HG03558 (cell line): ENCODE results near the gene BCL2L1.

Experiments used
- ATAC-seq: cut with Tn5 transposase; IDR thresholded peaks from one replicate; pipeline ENCODE4 v1.9.1; 2021; ENCODE audit warnings: moderate number of reproducible peaks; ENCODE audit not compliant: unreplicated experiment; ENCODE audit errors: extremely low read depth

The BCL2L1 gene

GRCh38 chr20:31695849-31696804 is 26.5 kb downstream of the BCL2L1 start:
- no peak for ATAC-seq

DNA sequence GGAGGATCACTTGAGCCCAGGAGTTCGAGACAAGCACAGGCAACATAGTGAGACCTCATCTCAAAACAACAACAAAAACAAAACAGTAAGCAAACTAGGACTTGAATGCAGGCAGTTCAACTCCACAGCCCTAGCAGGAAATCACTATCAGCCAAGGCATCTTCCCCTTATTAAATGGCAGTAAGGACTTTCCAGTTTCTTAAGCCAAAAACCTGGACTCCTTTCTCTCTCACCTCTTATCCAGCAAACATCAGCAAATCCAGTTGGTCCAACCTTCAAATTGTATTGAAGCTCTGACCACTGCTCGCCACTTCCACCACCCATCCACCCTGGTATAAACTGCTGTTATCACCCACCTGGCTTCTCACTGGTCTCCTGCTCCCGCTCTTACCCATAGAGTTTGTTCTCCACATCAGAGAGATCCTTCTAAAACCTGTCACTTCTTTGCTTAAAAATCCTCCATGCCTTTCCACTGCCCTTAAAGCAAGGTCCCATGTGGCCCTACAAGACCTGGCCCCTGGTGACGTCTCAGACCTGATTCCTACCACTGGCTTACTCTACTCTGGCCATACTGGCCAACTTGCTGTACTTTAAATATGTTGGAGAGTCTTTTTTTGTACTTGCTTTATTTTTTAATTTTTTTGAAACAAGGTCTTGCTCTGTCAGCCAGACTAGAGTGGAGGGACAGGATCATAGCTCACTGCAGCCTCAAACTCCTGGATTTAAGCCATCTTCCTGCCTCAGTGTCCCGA is 27.6 kb downstream of the BCL2L1 start:
- no peak for ATAC-seq

- no peak for ATAC-seq
These were observed 28.5 kb downstream of the BCL2L1 start for GRCh38 chr20:31693987-31694661.

DNA sequence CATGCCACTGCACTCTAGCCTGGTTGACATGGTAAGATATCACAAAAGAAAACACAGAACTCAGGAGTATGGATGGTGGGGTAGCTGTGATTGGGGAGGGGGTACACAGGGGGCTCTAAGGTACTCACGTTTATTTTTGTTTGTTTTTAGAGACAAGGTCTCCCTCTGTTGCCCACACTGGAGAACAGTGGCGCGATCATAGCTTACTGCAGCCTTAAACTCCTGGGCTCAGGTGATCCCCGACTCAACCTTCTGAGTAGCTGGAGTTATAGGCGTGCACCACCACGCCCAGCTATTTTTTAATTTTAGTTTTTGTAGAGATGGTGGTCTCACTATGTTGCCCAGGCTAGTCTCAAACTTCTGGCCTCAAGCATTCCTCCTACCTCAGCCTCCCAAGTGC is 29.3 kb downstream of the BCL2L1 start:
- no peak for ATAC-seq

DNA sequence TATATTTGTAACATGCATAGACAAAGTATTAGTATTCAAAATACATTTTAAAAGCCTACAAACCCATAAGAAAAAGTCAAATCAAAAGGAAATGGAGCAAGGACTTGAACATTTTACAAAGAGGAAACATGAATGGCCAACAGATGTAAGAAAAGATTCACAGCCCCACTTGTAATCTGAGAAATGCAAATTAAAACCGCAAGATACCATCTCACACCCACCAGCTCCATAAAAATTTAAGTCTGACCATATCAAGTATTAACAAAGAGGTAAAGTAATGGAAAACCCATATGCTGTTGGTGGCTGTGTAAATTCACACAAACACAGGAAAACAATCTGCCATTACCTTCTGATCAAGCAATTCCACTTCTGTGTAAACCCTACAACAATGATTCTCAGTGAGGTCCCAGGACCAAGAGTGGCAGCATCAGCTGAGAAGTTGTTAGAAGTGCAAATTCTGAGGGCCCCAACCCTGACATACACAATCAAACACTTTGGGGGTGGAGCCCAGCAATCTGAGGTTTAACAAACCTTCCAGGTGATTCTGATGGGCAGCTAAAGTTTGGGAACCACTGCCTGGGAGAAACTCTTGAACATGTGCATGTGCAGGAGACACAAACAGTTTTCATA is 30.9 kb downstream of the BCL2L1 start:
- peak; percentile 49 for ATAC-seq

DNA sequence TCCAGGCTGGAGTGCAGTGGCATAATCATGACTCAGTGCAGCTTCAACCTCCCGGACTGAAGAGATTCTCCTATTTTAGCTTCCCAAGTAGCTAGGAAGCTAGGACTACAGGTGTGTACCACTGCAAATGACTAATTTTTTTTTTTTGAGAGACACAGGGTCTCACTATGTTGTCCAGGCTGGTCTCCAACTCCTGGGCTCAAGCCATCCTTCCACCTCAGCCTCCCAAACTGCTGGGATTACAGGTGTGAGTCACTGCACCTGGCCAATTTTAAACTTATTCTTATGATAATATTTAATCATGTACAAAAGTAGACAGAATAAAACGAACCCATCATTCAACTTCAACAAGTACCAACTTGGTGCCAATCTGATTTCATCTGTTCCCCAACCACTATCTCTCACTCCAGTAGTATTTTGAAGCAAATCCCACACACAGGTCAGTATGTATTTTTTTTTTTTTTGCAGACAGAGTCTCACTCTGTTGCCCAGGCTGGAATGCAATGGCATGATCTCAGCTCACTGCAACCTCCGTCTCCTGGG is 32.5 kb downstream of the BCL2L1 start:
- ATAC-seq, result no peak

DNA sequence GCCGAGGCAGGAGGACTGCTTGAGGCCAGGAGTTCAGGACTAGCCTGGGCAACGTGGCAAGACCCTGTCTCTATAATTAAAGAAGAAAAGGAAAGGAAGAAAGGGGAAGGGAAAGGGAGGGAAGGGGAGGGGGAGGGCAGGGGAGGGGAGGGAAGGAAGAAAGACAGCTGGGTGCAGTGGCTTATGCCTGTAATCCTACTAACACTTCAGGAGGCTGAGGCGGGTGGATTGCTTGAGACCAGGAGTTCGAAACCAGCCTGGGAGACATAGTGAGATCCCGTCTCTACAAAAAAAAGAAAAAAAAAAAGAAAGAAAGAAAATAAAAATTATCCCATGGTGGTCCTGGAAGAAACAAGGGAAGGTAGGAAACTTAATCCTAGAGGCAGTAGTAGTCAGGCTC is 33.5 kb downstream of the BCL2L1 start:
- no peak for ATAC-seq

GRCh38 chr20:31687777-31688176 is 34.9 kb downstream of the BCL2L1 start:
- ATAC-seq, result no peak

DNA sequence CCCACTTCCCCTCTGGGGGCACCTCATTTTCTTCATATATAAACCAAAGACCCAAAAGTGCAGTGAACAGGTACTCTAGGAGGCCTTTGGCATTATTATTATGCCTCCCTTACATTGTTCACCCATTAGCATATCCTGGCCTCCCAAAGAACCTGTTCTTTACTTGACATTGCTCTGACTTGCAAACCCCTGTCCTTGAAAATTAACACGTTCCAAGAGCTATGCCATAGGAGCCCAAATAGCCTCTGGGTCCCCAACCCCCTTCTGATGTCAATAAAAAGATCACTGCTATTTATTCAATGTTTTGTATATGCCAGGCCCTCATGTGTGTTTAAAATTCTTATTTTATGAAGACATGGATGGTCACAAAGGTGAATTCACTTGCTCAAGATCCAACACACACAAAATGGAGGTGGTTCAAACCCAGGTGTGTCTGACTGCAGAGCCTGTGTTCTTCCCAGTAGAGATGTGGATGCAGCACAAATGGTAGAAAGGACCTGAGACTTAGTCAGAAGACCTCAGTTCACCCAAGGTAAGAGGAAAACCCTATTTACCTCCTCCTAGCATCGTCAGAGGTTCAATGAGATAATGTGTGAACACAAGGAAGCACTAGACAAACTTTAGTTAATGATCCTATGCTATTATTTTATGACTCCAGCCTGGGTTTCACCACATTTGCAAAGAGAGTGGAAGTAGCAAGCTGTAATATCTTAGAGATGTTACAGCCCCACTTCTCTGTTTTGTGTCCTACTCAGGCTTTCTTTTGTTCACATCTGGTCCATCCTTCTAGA is 36.6 kb downstream of the BCL2L1 start:
- ATAC-seq, result no peak

GRCh38 chr20:31684153-31685015 is 38.3 kb downstream of the BCL2L1 start:
- ATAC-seq, result no peak

DNA sequence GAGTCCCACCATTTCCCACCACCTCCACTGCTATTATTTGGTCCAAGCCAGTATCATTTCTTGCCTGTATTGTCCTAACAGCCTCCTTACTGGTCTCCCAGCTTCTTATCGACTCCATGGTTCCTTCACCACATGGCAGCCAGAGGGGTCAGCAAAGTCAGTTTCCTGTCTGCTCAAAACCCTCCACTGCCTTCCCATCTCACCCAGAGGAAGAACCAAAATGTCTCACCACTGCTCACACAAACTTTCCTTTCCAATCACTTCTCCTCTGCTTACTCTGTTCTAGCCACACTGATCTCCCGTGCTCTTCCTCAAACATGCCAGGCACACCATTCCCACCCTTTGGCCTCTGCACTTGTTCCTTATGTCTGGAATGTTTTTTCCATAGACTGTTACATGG is 39.7 kb downstream of the BCL2L1 start:
- no peak for ATAC-seq

DNA sequence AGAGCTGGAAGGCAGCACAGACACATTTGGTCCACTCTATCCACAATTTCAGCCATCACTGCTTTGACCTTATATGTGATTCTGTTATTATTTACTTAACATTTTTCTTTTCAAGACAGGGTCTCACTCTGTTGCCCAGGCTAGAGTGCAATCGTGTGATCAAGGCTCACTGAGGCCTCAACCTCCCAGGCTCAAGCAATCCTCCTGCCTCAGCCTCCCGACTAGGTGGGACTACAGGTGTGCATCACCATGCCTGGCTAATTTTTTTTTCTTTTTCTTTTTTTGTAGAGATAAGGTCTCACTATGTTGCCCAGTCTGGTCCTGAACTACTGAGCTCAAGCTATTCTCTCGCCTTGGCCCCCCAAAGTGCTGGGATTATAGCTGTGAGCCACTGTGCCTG is 40.3 kb downstream of the BCL2L1 start:
- no peak for ATAC-seq

- no peak for ATAC-seq
These were observed 40.9 kb downstream of the BCL2L1 start for GRCh38 chr20:31681769-31682168.

- ATAC-seq, result no peak
These were observed 41.4 kb downstream of the BCL2L1 start for GRCh38 chr20:31681128-31681727.

GRCh38 chr20:31680286-31681127 is 42.2 kb downstream of the BCL2L1 start:
- no peak for ATAC-seq

GRCh38 chr20:31679357-31680285 is 43.0 kb downstream of the BCL2L1 start:
- no peak for ATAC-seq
